HepG2 (cell line): Measurements from ENCODE around the gene ACSL1. TPM values are rescaled to one million over a fixed set of nuclear protein-coding genes. Genes with fewer than 3 reads are reported as not detected.
A peak's percentile ranks its signal among the peaks of the same experiment; 100 is the strongest.

Source experiments
- ADNP ChIP-seq: sonication (generic); formaldehyde crosslinking; IDR thresholded peaks from 2 replicates; pipeline ENCODE4 v1.4.0; 2020; ENCODE audit warnings: missing genetic modification reagents
- DMTF1 ChIP-seq: sonication (generic); formaldehyde crosslinking; IDR thresholded peaks from 2 replicates; pipeline ENCODE4 v1.4.0; 2020; ENCODE audit warnings: mild to moderate bottlenecking, missing genetic modification reagents
- GABPA ChIP-seq, 2 experiments: IDR thresholded peaks; 2 replicates each; pipeline ENCODE4 v1.6.1; 2011 to 2016; ENCODE audit warnings: low read depth in 2 of 2, low read length in 1 of 2, missing biosample characterization in 1 of 2, missing genetic modification characterization in 1 of 2
- KAT2B ChIP-seq: fragments of 150-350 bp; IDR thresholded peaks from 2 replicates; pipeline ENCODE4 v1.6.1; 2014; ENCODE audit warnings: low read depth, low read length, borderline replicate concordance
- MAFG ChIP-seq: sonication (generic); formaldehyde crosslinking; IDR thresholded peaks from 2 replicates; pipeline ENCODE4 v1.5.1; 2020; ENCODE audit warnings: mild to moderate bottlenecking, missing genetic modification reagents
- RFX5 ChIP-seq: IDR thresholded peaks from 2 replicates; pipeline ENCODE4 v1.6.1; 2011; ENCODE audit warnings: low read depth, low read length, improper control_type of control experiment
- SKIL ChIP-seq: sonication (generic); formaldehyde crosslinking; IDR thresholded peaks from 2 replicates; pipeline ENCODE4 v1.8.0; 2022; ENCODE audit warnings: missing genetic modification reagents, mild to moderate bottlenecking, moderate library complexity, borderline replicate concordance
- SMARCE1 ChIP-seq: fragments of 450-650 bp; IDR thresholded peaks from 2 replicates; pipeline ENCODE4 v1.6.1; 2017; ENCODE audit warnings: borderline replicate concordance
- SPEN ChIP-seq: sonication (generic); formaldehyde crosslinking; IDR thresholded peaks from 2 replicates; pipeline ENCODE4 v1.5.1; 2020; ENCODE audit warnings: low read depth, mild to moderate bottlenecking, missing genetic modification reagents
- TP53 ChIP-seq: sonication (generic); formaldehyde crosslinking; conservative IDR thresholded peaks from 2 replicates; pipeline ENCODE4 v1.4.0; 2020; ENCODE audit warnings: missing genetic modification reagents
- YEATS4 ChIP-seq: sonication (generic); formaldehyde crosslinking; IDR thresholded peaks from 2 replicates; pipeline ENCODE4 v1.4.0; 2020; ENCODE audit warnings: missing genetic modification reagents, borderline replicate concordance
- ZBTB1 ChIP-seq: sonication (generic); formaldehyde crosslinking; IDR thresholded peaks from 2 replicates; pipeline ENCODE4 v1.4.0; 2020; ENCODE audit warnings: missing genetic modification reagents, borderline replicate concordance
- ZBTB4 ChIP-seq: sonication (generic); formaldehyde crosslinking; IDR thresholded peaks from 2 replicates; pipeline ENCODE4 v1.4.0; 2020; ENCODE audit warnings: missing genetic modification reagents, mild to moderate bottlenecking, borderline replicate concordance
- ZFP90 ChIP-seq: sonication (generic); formaldehyde crosslinking; IDR thresholded peaks from 2 replicates; pipeline ENCODE4 v1.8.0; 2022; ENCODE audit warnings: missing genetic modification reagents, mild to moderate bottlenecking, inconsistent platforms, borderline replicate concordance
- ZNF101 ChIP-seq: sonication (generic); formaldehyde crosslinking; IDR thresholded peaks from 2 replicates; pipeline ENCODE4 v1.4.0; 2020; ENCODE audit warnings: mild to moderate bottlenecking, low read depth, missing genetic modification reagents, borderline replicate concordance
- ZNF333 ChIP-seq: sonication (generic); formaldehyde crosslinking; IDR thresholded peaks from 2 replicates; pipeline ENCODE4 v1.4.0; 2020; ENCODE audit warnings: mild to moderate bottlenecking, missing genetic modification reagents, borderline replicate concordance
- ZNF552 ChIP-seq: sonication (generic); formaldehyde crosslinking; IDR thresholded peaks from 2 replicates; pipeline ENCODE4 v1.9.0; 2022; ENCODE audit warnings: missing genetic modification reagents, mild to moderate bottlenecking, borderline replicate concordance
- ZNF672 ChIP-seq: sonication (generic); formaldehyde crosslinking; IDR thresholded peaks from 2 replicates; pipeline ENCODE4 v1.8.1; 2022; ENCODE audit warnings: missing genetic modification reagents
- ZNF678 ChIP-seq: sonication (generic); formaldehyde crosslinking; IDR thresholded peaks from 2 replicates; pipeline ENCODE4 v1.4.0; 2020; ENCODE audit warnings: mild to moderate bottlenecking, missing genetic modification reagents
- ZNF720 ChIP-seq: sonication (generic); formaldehyde crosslinking; IDR thresholded peaks from 2 replicates; pipeline ENCODE4 v1.4.0; 2020; ENCODE audit warnings: missing genetic modification reagents
- ZNF766 ChIP-seq: sonication (generic); formaldehyde crosslinking; IDR thresholded peaks from 2 replicates; pipeline ENCODE4 v1.5.0; 2020; ENCODE audit warnings: missing genetic modification reagents, borderline replicate concordance
- polyA plus RNA-seq, 8 experiments: library from polyadenylated mRNA; depleted of rRNA in 3 of 8; stranded (reverse) in 7 of 8; unstranded in 1 of 8; fragments of >200 nt; fragmentation: Illumina TruSeq in 4 of 8; extraction: Trizol in 4 of 8; gene quantifications; 2 replicates each; pipeline versions ENCODE4 v1.2.1 to v1.2.3, GENCODE V29; 2011 to 2016; ENCODE audit warnings: low read depth in 4 of 8, missing spikeins in 1 of 8, mixed read lengths in 1 of 8; ENCODE audit not compliant: insufficient read depth in 1 of 8
- total RNA-seq, 5 experiments: library from RNA; depleted of rRNA; stranded (reverse); fragments of >200 nt; fragmentation: Illumina TruSeq; extraction: Trizol; gene quantifications; 2 replicates each; pipeline ENCODE4 v1.2.3, GENCODE V29; 2016; ENCODE audit warnings: low read depth in 1 of 5

ACSL1 gene
- total and polyA plus RNA-seq, 2 of the 13 experiments (the other 11 are each of a cell fraction or from before 2014, with no cell fraction given) = 10.0 to 29.8 TPM

GRCh38 chr4:184733654-184734524 is 91.9 kb downstream of the ACSL1 start, which contains the start of gene CENPU (continued):
- TF ChIP-seq ZNF101 (CRISPR knock-in tag) = peak; percentile 86; the same call in 1 of the 2 replicates
- TF ChIP-seq KAT2B = no peak
- peak; percentile 79 for TF ChIP-seq RFX5
- no peak for TF ChIP-seq ZBTB1
- TF ChIP-seq MAFG (CRISPR knock-in tag) = no peak
- peak; percentile 93 for TF ChIP-seq ZFP90
- peak; percentile 81; the same call in 1 of the 2 replicates for TF ChIP-seq DMTF1
- TF ChIP-seq SMARCE1 = no peak
- peak; percentile 76; the same call in 1 of the 2 replicates for TF ChIP-seq ZNF552 (CRISPR knock-in tag)
- peak; percentile 98 for TF ChIP-seq SPEN
- TF ChIP-seq ADNP (CRISPR knock-in tag) = no peak
- peak; percentile 95 for TF ChIP-seq YEATS4 (CRISPR knock-in tag)
- TF ChIP-seq GABPA (IDR thresholded peaks at IDR 0.05; ENCODE audit: low read depth, low read length) = no peak
- TF ChIP-seq GABPA (CRISPR knock-in tag; IDR thresholded peaks at IDR 0.05; ENCODE audit: low read depth) = peak; percentile 80
- TF ChIP-seq ZNF720 (CRISPR knock-in tag) = no peak
- TF ChIP-seq ZNF766 = peak; percentile 88; the same call in 1 of the 2 replicates
- peak; percentile 52; the same call in 1 of the 2 replicates for TF ChIP-seq ZBTB4
- peak; percentile 85; the same call in 1 of the 2 replicates for TF ChIP-seq TP53 (CRISPR knock-in tag)
- peak; percentile 87; the same call in 1 of the 2 replicates for TF ChIP-seq ZNF333 (CRISPR knock-in tag)
- peak; percentile 94 for TF ChIP-seq ZNF678
- peak; percentile 52; the same call in 1 of the 2 replicates for TF ChIP-seq SKIL (CRISPR knock-in tag)
- 0 out of 2 replicates have a peak, but pooled peaks have one; percentile 43 for TF ChIP-seq ZNF672 (CRISPR knock-in tag)
